Stimulated activated CD4-positive, alpha-beta T cell treated with anti-CD3 and anti-CD28 coated beads, Interleukin-1b, Interleukin-23, amount 100 ng/mL, for 48 hours (primary cell): ENCODE measurements around the gene GJC2.
"Not testable (repeated sequence)": the region's sequence is repeated elsewhere in the genome, so short reads cannot be mapped to it uniquely, and the experiment has no call there.

Experiments
- DNase-seq: peaks from one replicate; pipeline ENCODE4 v3.0.0-alpha.2; 2020

The GJC2 gene

DNA sequence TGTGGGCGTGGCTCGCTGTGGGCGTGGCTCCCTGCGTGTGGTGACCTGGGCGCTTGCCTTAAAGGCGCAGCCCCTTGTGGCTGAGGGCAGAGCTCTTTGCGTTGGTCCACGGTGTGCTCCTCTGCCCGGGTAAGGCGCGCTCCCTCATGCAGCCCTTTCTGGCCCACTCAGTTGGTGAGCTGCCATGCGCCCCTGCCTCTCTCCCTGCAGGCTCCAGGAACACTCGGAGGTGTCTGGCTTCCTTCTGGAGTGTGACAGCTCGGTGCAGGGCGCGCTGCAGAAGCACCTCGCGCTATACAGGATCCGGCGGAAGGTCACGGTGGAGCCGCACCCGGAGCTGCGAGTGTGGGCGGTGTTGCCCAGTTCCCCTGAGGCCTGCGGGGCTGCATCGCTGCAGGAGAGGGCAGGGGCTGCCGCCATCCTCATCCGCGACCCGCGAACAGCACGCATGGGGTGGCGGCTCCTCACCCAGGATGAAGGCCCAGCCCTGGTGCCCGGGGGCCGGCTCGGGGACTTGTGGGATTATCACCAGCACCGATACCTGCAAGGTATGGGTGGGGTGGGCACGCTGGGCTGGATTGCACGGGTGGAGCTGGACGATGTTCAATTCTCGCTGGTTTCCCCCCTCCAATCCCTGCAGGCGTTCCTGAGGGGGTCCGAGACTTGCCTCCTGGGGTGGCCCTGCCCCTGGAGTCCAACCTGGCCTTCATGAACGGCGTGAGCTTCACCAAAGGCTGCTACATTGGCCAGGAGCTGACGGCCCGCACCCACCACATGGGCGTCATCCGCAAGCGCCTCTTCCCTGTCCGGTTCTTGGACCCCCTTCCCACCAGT, 25.0 kb downstream of the GJC2 start:
- peak; percentile 38 for DNase-seq

DNA sequence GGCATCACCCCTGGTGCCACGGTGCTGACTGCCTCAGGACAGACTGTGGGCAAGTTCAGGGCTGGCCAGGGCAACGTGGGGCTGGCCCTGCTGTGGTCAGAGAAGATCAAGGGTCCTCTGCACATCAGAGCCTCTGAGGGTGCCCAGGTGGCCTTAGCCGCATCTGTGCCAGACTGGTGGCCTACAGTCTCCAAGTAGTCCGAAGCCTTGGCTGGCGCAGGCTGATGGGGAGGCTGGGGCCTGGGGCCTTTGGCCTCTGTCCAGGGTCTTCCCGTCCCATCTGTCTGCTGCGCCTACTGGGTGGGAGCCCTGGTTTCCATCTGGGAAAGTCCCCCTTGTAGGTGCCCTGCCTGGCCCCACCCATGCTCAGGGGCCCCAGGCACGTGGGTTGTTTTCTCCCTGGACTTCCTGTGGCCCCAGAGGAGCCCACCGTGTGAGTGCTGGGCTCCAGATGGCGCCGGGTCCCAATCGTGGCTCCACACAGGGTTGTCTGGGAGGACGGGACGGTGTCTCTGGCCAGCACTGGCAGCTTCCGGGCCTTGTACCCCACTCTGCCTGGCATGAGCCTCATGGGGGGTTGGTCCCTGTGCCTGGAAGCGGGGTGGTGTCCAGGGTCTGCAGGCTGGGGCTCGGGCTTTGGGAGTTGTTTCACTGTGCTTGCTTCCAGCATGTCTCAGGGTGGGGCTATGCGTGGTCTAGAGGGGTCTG, 25.7 kb downstream of the GJC2 start:
- DNase-seq: no peak

DNA sequence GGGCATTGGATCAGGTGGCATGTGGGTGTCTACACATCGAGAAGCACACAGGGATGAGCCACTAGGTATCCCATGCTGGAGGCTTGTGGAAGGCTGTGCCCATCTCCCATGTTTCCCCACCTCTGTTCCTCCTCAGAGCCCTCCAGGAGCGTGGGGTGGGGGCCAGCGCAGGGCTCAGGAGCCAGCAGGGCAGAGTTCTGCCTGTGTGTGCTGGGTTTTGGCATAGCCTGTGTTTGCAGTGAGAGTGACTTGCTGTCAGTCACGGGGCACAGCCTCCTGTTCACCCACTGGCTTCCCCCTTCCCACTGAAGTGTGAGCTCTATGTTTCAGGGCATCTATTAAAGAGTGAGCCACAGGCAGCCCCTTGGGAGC, 26.3 kb downstream of the GJC2 start:
- no peak for DNase-seq

DNA sequence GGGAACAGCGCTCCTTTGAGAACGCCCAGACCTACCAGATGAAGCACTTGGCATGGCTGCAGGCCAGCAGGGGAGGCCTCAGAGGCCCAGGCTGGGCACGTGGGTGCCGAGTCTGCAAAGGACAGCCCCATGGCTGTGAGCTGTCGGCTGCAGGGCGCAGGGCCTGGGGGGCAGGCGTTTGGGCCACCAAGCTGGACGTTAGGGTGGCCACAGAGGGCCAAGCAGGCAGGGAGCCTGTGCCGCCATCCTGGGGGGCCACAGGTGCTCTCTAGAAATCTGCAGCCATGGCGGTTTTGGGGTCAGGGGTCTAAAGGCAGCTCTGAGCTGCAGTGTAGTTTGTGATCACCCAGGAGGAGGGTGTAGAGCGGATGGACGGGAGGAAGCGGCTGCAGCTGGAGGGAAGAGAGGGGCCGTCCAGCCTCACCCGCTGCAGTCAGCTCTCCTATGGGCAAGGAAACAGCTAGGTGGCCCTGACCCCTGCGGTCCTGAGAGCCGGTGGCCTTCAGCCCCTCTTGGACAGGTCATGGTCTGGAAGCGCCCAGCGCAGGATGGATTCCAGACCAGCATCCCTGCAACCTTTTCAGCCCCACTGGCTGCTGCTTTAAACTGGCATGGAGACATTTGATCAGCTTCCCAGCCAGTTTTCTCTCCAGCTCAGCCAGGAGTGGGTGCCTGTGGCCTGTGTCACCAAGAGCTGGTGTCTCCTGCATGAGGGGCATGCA, 26.9 kb downstream of the GJC2 start:
- DNase-seq: no peak

DNA sequence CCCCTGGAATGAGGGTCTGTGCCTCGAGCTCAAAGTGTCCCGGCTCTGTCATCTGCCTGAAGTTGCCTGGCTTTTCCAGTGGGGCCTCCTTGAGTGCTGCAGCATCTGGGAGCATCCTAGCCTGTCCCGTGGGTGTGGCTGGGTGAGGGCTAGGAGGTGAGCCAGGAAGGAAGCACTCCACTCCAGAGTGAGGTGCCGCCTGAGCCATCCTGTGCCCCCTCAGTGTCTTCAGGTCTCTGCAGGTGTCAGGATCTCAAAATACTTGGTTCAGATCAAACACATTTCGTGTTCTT, 27.4 kb downstream of the GJC2 start:
- no peak for DNase-seq

DNA sequence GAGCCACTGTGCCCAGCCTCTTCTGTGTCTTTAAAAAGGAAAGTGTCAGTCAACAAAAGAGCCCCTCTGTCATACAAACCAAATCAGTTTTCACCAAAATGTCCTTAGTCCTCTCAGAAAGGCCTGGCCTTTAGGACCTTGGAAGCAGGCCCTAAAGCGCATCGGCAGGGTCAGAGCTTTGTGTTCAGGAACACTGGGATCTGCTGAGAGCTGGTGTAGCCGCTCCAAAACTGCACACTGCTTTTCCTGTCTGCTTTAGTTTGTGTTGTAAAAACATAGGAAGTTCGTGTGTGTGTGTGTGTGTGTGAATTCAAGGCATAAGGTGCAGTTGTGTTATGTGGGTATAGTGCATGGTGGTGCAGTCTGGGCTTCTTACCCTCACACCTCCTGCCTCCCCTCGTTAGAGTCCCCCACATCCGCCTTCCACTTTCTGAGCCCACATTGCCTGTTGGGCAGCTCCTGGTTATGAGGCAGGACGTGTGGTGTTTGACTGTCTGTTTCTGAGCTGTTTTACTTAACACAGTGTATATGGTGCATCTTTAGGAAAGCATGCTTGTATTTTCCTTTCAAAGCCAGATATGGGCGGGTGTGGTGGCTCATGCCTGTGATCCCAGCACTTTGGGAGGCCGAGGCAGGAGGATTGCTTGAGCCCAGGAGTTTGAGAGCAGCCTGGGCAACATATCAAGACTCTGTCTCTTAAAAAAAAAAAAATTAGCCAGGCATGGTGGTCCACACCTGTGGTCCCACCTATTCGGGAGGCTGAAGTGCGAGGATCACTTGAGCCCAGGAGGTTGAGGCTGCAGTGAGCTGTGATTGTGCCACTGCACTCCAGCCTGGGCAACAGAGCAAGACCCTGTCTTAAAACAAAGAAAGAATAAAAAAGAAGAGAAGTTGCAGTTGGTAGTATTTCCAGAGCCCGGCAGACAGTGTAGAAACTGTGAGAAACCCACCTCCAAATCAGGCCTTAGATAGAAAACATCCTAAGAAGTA, 28.3 kb downstream of the GJC2 start:
- DNase-seq: no peak

DNA sequence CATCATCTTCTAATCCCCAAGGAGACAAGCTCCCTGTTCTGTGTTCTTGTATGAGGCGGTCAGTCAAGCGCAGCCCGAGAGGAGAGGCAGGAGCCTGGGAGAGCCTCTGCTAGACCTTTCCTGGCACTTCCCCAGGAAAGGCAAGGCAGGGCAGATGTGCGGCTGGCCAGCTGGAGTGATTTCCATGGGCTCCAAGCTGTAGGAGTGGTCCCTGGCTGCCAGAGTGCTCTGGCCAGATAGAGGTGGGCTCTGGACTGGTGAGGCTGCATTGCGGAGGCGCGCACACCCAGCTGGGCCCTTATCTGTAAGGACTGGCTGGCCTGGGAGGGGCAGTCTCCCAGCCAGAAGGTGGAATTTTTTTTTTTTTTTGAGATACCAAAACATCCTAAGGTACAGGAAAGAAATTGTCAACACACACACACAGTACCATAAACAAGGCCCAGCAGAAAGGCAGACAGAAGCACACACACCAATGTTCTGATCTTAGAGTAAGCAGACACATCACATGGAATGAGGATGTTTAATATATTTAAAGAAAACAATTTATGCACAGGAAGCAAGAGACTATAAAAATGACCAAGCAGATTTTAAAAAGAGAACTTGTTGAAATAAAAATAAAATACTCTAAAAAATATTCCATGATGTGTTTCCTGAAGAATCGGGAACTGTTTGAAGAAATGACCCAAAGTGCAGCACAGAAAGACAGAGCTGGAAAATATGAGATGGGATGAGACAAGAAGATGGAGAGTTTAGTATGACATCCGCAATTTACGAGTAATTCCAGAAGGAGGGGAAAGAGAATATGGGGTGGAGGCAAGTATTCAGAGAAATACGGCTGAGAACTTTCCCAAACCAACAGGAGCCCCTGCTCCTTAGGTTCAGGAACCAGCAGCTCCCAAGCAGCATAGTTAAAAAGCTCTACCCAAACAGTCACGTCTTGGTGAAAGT, 29.3 kb downstream of the GJC2 start:
- no peak for DNase-seq

DNA sequence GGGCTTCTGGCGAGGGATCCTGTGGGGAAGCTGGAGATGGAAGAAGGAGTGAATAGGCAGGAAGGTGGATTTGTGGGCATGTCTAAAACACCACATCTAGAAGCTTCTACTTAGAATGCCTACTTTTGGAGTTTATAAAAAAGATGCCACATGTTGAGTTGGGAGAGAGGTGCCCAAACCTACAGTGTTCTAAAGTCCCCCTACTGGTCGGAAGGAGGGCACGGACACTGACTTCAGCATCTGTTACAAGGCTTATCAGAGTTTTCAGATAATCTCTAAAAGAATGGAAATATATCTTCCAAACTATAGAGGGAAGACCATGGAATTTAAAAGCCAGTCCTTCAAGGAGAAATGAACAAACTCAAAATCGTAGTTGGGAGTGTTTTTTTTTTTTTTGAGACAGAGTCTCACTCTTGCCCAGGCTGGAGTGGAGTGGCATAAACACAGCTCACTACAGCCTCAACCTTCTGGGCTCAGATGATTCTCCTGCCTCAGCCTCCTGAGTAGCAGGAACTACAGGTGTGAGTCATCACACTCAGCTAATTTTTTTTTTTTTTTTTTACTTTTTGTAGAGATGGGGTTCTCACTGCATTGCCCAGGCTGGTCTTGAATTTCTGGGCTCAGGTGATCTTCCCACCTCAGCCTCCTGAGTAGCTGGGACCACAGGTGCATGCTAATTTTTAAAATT, 30.7 kb downstream of the GJC2 start:
- no peak for DNase-seq

DNA sequence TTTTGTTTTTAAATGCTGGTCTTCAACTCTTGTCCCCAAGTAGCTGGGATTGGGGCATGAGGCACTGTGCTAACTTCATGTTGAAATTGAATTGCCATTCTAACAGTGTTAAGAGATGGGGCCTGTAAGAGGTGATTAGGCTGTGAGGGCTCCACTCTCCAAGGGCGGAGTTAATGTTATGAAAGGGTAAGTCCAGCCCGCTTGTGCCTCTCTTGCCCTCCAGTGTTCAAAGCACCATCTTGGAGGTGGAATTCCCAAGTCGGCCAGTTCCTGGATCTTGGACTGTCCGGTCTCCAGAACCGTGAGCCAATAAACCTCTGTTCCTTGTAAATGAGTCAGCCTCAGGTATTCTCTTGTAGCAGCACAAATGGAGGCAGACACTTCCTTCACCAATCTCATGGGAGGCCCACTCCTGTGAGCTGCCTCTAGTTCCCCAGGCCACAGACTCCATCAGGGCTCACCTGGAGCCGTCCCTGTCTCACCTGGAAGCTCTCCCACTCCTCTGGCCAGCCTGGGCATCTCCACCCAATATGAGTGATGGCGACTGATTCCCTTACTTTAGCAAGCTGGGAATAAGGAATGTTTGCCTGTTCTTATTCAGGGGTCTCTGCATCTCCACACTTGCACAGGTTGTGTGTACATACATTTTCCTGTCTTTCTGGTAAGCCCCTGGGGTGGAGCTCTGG, 31.4 kb downstream of the GJC2 start:
- no peak for DNase-seq

DNA sequence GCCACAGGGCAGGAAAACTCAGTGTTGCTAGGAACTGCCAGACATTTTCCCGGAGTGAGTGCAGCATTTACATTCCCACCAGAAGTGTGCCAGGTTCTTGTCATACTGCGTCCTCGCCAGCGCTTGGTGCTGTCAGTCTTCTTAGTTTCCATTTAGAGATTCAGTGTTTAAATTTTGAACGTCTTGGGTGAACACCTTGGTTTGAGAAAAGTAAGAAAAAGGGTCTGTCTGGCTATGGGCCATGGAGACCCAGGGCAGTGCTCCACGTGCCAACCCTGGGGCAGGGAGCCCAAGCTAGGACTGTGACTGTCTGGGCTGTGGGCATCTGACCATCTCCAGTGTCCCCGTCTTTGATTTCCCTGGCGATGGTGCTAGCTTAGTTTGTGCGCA, 31.9 kb downstream of the GJC2 start:
- DNase-seq: no peak

DNA sequence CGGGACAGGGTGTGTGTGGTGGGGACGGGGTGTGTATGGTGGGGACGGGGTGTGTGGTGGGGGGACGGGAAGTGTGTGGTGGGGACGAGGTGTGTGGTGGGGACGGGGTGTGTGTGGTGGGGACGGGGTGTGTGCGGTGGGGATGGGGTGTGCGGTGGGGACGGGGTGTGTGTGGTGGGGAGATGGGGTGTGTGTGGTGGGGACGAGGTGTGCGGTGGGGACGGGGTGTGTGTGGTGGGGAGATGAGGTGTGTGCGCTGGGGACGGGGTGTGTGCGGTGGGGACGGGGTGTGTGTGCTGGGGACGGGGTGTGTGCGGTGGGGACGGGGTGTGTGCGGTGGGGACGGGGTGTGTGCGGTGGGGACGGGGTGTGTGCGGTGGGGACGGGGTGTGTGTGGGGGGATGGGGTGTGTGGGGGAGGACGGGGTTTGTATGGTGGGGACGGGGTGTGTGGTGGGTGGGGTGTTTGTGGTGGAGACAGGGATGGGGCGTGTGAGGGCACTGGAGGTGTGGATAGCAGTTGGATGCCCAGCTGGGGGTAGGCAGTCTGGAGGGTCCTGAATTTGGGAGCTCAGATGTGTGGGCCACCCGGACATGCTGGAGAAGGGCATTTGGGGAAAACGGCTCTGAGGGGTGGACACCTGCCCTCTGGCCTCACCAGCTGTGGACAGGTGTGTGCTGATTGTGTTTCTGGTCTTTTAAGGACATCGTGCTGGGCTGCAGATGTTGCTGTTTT, 32.7 kb downstream of the GJC2 start:
- DNase-seq: no peak

DNA sequence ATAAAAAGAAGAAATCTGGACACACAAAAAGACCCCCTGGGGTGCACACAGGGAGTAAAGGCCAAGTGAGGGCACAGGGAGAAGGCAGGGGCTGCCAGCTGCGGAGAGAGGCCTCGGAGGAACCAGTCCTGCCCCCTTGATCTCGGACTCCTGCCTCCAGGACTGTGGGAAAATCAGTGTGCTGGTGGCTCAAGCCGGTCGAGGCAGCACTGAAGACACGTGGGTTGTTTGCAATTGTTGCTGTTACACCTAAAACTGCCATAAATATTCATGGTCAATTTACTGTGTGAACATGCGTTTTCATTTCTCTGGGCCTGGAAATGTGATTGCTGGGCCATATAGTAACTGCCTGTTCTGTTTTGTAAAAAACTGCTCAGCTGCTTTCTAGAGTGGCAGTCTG, 34.4 kb downstream of the GJC2 start:
- no peak for DNase-seq

DNA sequence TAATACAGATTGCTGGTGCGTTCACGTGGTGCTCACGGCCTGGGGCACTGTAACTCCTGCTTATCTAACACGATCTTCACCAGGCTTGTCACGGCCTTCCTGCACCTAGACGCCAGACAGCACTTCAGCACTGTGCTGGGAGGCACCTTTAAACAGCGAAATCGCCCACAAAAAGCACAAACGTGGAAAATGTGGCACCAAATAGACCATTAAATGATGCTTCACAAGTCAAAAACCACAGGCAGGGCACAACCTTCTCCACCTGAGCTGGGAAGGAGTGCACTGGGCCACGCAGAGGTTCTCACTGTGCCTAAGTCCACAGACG, 35.9 kb downstream of the GJC2 start:
- DNase-seq: no peak

DNA sequence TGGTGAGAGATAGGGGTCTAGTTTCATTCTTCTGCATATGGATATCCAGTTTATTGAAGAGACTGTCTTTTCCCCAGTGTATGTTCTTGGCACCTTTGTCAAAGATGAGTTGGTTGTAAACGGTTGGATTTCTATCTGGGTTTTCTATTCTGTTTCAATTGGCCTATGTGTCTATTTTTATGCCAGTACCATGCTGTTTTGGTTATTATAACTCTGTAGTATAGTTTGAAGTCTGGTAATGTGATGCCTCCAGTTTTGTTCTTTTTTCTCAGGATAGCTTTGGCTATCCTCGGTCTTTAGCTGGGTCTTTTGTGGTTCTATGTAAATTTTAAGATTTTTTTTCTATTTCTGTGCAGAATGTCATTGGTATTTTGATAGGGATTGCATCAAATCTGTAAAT, 38.5 kb downstream of the GJC2 start:
- not testable (repeated sequence) for DNase-seq

DNA sequence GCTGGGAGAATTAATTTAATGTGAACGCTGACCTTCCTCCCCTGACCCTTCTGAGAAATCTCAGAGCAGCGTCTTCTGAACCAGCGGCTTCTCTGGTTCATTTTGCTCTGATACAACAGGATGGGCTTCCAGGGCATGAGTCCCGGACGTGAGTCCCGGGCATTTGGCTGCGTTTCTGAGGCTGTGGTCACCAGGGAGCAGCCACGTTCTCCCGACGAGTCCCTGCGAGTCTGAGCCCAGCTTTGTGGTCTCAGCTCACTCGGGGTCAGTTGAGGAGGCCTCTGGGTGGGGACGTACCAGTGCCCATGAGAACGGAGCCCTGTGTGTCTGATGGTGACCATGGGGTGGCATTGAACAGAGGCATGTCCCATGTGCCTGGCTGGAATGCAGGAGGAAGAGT, 40.5 kb downstream of the GJC2 start:
- no peak for DNase-seq

DNA sequence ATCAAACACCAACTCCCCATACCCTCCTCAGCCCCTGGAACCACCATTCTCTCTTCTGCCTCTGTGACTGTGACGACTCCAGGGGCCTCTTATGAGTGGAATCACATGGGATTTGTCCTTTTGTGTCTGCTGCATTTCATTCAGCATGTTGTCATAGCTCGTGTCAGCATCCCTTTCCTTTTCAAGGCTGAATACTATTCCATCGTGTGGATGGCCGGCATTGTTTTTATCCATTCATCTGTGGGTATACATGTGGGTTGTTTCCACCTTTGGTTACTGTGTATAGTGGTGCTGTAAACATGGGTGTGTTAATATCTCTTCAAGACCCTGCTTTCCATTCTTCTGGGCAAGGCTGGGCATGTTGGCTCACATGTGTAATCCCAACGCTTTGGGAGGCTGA, 41.0 kb downstream of the GJC2 start:
- no peak for DNase-seq

DNA sequence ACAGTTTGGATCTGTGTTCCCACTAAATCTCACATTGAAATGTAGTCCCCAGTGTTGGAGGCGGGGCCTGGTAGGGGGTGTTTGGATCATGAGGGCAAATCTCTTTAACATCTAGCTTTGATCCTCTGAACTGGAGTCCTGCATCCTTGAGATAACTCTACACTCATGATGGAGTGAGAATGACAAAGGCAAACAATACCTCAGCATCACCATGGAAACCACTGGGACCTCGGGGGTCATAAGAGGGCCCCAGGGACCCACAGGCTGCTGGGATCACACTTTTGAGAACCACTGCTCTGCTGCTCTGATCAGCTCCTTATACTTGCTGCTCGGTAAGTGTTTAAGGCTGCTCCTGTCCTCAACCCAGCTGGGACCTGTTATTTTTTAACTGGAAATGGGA, 44.7 kb downstream of the GJC2 start:
- no peak for DNase-seq

DNA sequence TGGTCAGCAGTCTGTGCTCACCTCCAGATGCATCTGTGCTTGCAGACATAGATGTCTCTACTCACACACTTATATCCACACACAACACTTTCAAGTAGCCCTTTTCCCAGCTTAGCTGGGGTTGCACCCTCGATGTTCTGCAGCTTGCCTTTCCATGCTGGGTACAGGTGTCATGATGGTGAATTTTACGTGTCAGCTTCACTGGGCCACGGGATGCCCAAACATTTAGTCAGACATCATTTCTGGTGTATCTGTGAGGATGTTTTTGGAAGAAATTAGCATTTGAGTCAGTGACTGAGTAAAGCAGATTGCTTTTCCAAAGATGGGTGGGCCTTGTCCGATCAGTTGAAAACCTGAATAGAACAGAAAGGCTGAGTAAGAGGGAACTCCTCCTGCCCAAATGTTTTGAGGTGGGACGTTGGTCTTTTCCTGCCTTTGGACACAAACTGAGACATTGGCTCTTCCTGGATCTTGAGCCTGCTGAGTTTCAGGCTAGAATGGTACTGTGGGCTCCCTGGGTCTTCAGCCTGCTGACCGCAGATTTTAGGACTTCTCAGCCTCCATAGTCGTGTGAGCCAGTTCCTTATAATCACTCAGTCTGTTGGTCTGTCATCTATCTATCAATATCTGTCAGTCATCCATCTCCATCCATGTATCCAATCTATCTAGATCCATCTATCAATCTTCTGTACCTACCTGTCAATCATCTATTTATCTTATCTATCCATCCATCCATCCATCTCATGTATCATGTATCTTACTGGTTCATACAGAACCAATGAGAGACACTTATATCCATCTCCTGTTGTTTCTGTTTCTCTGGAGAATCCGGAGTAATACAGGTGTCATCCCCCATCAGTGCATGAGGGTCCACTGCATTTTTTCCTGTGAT, 45.4 kb downstream of the GJC2 start:
- no peak for DNase-seq
